ENCODE data around the gene SND1. TPM values are rescaled to one million over a fixed set of nuclear protein-coding genes. Genes with fewer than 3 reads are reported as not detected.
A peak's percentile ranks its signal among the peaks of the same experiment; 100 is the strongest.

SND1 gene
- total RNA-seq, 4 donors from 2014 or later, result 84.2 to 98.8 (median 93.4) TPM

- peaks cover 15 to 52% (median 19%) of the 10 kb centered on the region in 3 donors for H3K4me1 ChIP-seq
- peak within 1 kb of the TSS in 2 of 4 donors; percentile 44 to 57 for H3K27ac ChIP-seq
- no peak for DNase-seq
- peak within 1 kb of the TSS; percentile 42 to 70 (median 53) for H3K4me3 ChIP-seq
- peaks cover 0 to 16% (median 0%) of the 10 kb centered on the region in 3 donors for H3K36me3 ChIP-seq
- TF ChIP-seq CTCF (IDR thresholded peaks at IDR 0.05) (peak in 2 of 6 experiments; percentile 6 to 25), POLR2A (IDR thresholded peaks at IDR 0.05) (no peak)
- intact Hi-C loops (cut with DNase I), result no loop called here
- no peaks in the 10 kb centered on the region for H3K9me3 ChIP-seq
- H3K27me3 ChIP-seq, result peaks cover 0 to 23% (median 0%) of the 10 kb centered on the region in 4 donors
- 43 to 76% methylated on average over 13 to 23 of the region's 87 CpGs for WGBS, 2 donors
Measured at GRCh38 chr7:128030654-128031611, 378.9 kb downstream of the SND1 start, which contains the start of gene LRRC4. LRRC4 (minus strand) TSS chr7:128031437; CDS start chr7:128030640, 797 bp downstream.

- intact Hi-C loops (cut with DNase I), result no loop called here
- TF ChIP-seq CTCF (IDR thresholded peaks at IDR 0.05) (peak in 2 of 6 experiments; percentile 10 to 50), POLR2A (IDR thresholded peaks at IDR 0.05) (peak in 1 of 4 donors; percentile 17)
- WGBS, 2 donors, result 0 to 1% methylated on average over 25 to 32 of the region's 87 CpGs
- peak overlapping the region; percentile 42 to 70 (median 53) for H3K4me3 ChIP-seq
- no peak for DNase-seq
- peaks cover 0 to 16% (median 0%) of the 10 kb centered on the region in 3 donors for H3K36me3 ChIP-seq
- H3K9me3 ChIP-seq, result no peaks in the 10 kb centered on the region
- H3K27ac ChIP-seq, result peak overlapping the region in 2 of 4 donors; percentile 15 to 39
- peaks cover 12 to 41% (median 15%) of the 10 kb centered on the region in 3 donors for H3K4me1 ChIP-seq
- peaks cover 0 to 23% (median 0%) of the 10 kb centered on the region in 4 donors for H3K27me3 ChIP-seq
Measured at GRCh38 chr7:128031901-128032604, 380.1 kb downstream of the SND1 start.

GRCh38 chr7:128032605-128033235 is 380.7 kb downstream of the SND1 start:
- Histone ChIP-seq H3K9me3 (no peaks in the 10 kb centered on the region), H3K4me1 (peaks cover 12 to 34% (median 15%) of the 10 kb centered on the region in 3 donors), H3K4me3 (peak overlapping the region; percentile 42 to 70 (median 53)), H3K36me3 (peaks cover 0 to 16% (median 0%) of the 10 kb centered on the region in 3 donors), H3K27ac (peak overlapping the region in 1 of 4 donors; percentile 39), H3K27me3 (peaks cover 0 to 23% (median 0%) of the 10 kb centered on the region in 4 donors)
- TF ChIP-seq POLR2A (IDR thresholded peaks at IDR 0.05) (no peak), CTCF (IDR thresholded peaks at IDR 0.05) (no peak)
- DNase-seq, result no peak
- intact Hi-C loops (cut with DNase I), result no loop called here
- WGBS, 2 donors, result 29 to 64% methylated on average over 7 to 21 of the region's 41 CpGs

- no peak for TF ChIP-seq POLR2A (IDR thresholded peaks at IDR 0.05)
- TF ChIP-seq CTCF (IDR thresholded peaks at IDR 0.05), result no peak
- Histone ChIP-seq H3K27me3 (peaks cover 0 to 23% (median 0%) of the 10 kb centered on the region in 4 donors), H3K36me3 (peaks cover 0 to 16% (median 0%) of the 10 kb centered on the region in 3 donors), H3K27ac (no peak overlapping the region), H3K9me3 (no peaks in the 10 kb centered on the region), H3K4me3 (no peak overlapping the region), H3K4me1 (peaks cover 12 to 32% (median 15%) of the 10 kb centered on the region in 3 donors)
- WGBS, 2 donors, result 87 to 90% methylated on average over 7 to 9 of the region's 9 CpGs
- DNase-seq, result no peak
- intact Hi-C loops (cut with DNase I), result no loop called here
Measured at GRCh38 chr7:128033246-128033645, 381.3 kb downstream of the SND1 start.

Data from esophagus squamous epithelium (tissue), 5 donors.